ENCODE results near the gene TTK.

GRCh38 chr6:80021131-80021530 is 16.7 kb downstream of the TTK start:
- TF ChIP-seq GABPA (IDR thresholded peaks at IDR 0.05 in 1 of 2, conservative IDR thresholded peaks at IDR 0.05 in 1 of 2) (no peak), ZBTB33 (IDR thresholded peaks at IDR 0.05) (no peak), RAD21 (IDR thresholded peaks at IDR 0.05) (no peak), JUND (IDR thresholded peaks at IDR 0.05) (no peak), EGR1 (IDR thresholded peaks at IDR 0.05; ENCODE audit: low read depth in 2 of 2) (no peak), MAX (IDR thresholded peaks at IDR 0.05) (no peak), HNF4A (conservative IDR thresholded peaks at IDR 0.05) (no peak), TAF1 (conservative IDR thresholded peaks at IDR 0.05) (no peak), HNF4G (IDR thresholded peaks at IDR 0.05) (no peak), REST (IDR thresholded peaks at IDR 0.05) (no peak)
- TF ChIP-seq, protein P1, sequence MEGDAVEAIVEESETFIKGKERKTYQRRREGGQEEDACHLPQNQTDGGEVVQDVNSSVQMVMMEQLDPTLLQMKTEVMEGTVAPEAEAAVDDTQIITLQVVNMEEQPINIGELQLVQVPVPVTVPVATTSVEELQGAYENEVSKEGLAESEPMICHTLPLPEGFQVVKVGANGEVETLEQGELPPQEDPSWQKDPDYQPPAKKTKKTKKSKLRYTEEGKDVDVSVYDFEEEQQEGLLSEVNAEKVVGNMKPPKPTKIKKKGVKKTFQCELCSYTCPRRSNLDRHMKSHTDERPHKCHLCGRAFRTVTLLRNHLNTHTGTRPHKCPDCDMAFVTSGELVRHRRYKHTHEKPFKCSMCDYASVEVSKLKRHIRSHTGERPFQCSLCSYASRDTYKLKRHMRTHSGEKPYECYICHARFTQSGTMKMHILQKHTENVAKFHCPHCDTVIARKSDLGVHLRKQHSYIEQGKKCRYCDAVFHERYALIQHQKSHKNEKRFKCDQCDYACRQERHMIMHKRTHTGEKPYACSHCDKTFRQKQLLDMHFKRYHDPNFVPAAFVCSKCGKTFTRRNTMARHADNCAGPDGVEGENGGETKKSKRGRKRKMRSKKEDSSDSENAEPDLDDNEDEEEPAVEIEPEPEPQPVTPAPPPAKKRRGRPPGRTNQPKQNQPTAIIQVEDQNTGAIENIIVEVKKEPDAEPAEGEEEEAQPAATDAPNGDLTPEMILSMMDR (IDR thresholded peaks at IDR 0.05; ENCODE audit: low read depth, low read length, missing input control) = no peak

Data from liver (tissue), 3 donors.